ENCODE measurements around the gene GUCY1A1.

The GUCY1A1 gene

GRCh38 chr4:155701827-155702226 lies 35.2 kb downstream of the GUCY1A1 start:
- no peak for DNase-seq (ENCODE audit: low spot score)
- no peak for TF ChIP-seq CTCF (IDR thresholded peaks at IDR 0.05)
- no peak overlapping the region for H3K27ac ChIP-seq
- no peak overlapping the region for H3K4me3 ChIP-seq

DNA sequence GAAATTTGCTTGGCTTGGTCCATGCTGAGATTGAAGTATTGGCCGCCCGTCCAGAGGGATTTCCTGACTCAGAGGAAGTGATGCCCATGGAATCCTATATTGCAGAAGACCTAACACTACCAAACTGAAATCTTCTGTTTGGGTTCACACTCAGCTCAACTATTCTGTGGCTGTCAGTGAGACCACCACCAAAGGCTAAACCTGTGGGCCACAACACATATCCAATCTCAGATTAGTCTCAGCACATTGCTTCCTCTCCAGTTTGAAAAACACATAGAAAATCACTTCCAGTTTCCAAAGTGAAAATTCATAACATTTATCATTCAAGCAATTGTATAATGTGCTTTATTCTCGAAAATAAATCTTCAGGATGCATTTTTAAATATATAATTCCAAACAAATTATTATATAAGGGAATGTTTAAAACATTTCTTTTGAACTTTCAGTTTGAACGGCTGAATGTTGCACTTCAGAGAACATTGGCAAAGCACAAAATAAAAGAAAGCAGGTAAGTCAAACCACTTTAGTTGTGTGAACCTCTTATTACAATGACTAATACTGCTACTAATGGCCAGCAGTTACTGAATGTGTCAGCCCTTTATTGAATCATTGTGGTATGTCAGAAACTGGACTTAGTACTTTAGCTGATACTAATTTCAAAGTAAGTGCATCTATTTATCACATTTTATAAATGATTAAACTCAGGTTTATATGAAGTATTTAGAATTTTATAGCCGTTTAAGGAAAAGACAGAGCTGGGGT lies 37.0 kb downstream of the GUCY1A1 start:
- Histone ChIP-seq H3K27ac (peak overlapping the region in 1 of 2 donors; percentile 18), H3K4me3 (no peak overlapping the region)
- TF ChIP-seq CTCF (IDR thresholded peaks at IDR 0.05), result no peak
- DNase-seq (ENCODE audit: low spot score), result no peak

- Histone ChIP-seq H3K27ac (peak overlapping the region; percentile 1 to 31), H3K4me3 (no peak overlapping the region)
- no peak for TF ChIP-seq CTCF (IDR thresholded peaks at IDR 0.05)
- DNase-seq (ENCODE audit: low spot score), result no peak
Observed at GRCh38 chr4:155704841-155705404, 38.3 kb downstream of the GUCY1A1 start.

DNA sequence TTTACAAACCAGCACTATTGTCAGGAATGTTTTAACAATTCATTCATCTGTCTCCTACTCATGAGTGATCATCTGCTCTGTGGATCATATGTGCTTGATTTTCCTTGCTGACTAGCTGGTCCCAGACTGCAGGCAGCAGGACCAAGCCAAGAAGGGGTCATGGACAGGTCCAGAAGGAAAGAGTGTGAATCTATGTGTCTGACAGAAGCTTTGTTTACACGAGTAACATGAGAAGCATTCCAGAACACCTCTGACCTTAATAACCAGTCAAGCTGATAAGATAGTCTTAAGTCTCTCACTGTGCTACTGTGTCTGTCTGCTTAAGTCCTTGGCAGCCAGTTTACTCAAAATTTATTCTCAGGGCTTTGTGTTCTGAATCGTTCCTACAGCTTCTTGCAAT lies 39.0 kb downstream of the GUCY1A1 start:
- Histone ChIP-seq H3K27ac (peak overlapping the region; percentile 1 to 72), H3K4me3 (no peak overlapping the region)
- TF ChIP-seq CTCF (IDR thresholded peaks at IDR 0.05), result no peak
- no peak for DNase-seq (ENCODE audit: low spot score)

DNA sequence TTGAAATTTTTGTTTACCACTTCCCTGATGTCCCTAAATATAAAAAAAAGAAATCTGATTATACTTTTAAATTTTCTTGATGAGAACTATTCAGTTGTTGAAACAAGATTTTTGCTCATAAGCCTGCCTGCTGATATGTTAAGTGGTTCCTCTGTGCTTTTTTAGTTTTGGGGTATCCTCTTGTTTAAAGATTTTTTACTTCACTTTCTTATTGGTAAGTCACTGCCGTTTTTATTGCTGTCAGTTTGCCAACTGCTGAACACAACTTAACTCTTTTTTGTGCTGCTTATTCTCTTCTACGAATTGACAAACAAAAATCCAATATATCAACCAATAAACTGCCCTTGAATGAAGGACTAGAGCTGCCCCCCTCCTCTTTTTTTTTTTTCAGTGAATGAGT lies 39.5 kb downstream of the GUCY1A1 start:
- Histone ChIP-seq H3K27ac (no peak overlapping the region), H3K4me3 (no peak overlapping the region)
- TF ChIP-seq CTCF (IDR thresholded peaks at IDR 0.05), result no peak
- DNase-seq (ENCODE audit: low spot score), result no peak

DNA sequence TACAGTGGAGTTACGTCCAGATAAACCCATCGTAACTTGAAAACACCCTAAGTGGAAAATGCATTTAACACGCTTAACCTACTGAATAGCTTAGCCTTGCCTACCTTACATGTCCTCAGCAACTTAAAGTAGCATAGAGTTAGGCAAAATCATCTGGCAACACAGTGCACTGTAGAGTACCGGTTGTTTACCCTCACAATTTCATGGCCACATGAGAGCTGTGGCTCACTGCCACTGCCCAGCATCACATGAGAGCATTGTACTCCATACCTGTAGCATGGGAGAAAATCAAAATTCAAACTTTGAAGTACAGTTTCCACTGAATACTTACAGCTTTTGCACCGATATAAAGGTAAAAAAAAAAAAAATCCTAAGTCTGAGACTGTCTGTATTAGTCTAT lies 40.6 kb downstream of the GUCY1A1 start:
- Histone ChIP-seq H3K27ac (no peak overlapping the region), H3K4me3 (no peak overlapping the region)
- DNase-seq (ENCODE audit: low spot score), result no peak
- TF ChIP-seq CTCF (IDR thresholded peaks at IDR 0.05), result no peak

- DNase-seq (ENCODE audit: low spot score), result no peak
- no peak overlapping the region for H3K4me3 ChIP-seq
- no peak overlapping the region for H3K27ac ChIP-seq
- no peak for TF ChIP-seq CTCF (IDR thresholded peaks at IDR 0.05)
Observed at GRCh38 chr4:155708782-155709181, 42.1 kb downstream of the GUCY1A1 start.
